GM18499 (cell line): ENCODE data around the gene SDCCAG8.

Source experiments
- ATAC-seq: cut with Tn5 transposase; IDR thresholded peaks from one replicate; pipeline ENCODE4 v1.9.1; 2021; ENCODE audit warnings: moderate number of reproducible peaks; ENCODE audit not compliant: insufficient read depth, unreplicated experiment

The SDCCAG8 gene

DNA sequence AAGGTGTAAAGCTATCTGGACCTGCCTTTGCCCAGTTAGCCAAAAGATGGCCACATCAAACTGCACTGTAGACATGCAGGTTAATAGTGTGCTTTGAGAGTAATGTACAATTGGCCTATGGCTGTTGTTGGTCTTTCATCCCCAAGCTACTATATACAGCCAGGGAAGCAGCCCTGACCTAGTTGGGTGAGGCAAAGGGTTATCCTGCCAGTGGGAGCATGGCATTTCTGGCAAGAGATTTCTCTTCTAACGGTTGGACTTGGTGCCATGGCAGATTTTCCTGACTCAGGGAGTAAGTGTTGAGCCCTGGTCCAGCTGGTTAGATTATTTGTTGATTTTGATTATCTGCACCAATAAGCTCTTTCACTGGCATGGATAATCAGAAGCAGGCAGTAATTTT, 119.8 kb downstream of the SDCCAG8 start:
- no peak for ATAC-seq

DNA sequence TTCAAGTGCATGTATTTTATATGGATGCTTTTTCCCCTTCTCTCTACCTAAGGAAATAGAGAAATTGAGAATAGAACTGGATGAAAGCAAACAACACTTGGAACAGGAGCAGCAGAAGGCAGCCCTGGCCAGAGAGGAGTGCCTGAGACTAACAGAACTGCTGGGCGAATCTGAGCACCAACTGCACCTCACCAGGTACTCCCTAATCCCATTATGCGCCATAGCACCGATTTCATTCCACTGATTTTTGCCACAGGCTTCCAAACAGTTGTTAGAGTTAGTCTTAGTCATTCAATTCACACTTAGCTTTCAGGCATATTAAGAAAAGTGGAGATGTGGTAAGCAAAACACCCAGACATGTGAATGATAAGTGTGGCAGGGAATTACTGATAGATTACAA, 122.8 kb downstream of the SDCCAG8 start:
- no peak for ATAC-seq

DNA sequence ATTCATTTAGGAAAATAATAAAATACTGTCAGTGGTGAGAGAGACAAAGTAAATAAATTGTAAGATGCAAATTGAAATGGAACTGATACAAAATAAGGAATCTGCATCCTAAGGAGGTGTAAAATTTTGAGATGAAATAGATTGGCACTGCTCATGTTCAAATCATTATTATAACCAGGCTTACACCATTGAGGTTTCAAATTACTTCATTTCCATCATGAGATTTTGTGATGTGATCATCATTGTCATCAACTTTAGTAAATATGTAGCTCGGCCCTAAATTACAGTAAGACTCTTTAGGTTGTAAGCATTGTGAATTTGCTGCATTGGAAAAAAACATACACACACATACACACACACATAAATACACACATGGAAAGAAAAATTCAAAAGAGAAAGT, 123.4 kb downstream of the SDCCAG8 start:
- ATAC-seq = no peak

DNA sequence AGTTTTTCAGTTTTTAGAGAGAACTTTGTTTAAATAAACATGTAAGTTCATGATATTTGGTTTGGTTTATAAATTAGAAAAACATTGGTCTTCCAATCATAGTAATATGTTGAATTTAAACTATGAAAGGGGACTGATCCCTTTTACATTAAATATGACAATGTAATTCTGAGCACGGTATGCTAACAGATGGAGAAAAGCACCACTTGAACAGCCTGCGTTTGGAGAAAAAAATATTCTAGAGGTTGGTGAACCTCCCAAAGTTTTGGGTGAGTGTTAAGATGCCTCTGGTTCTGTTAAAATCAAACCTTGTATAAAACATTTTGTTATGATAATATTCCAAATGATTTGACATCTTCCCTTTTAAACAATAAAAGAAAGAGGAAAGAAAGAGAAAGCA, 123.9 kb downstream of the SDCCAG8 start:
- ATAC-seq = no peak

DNA sequence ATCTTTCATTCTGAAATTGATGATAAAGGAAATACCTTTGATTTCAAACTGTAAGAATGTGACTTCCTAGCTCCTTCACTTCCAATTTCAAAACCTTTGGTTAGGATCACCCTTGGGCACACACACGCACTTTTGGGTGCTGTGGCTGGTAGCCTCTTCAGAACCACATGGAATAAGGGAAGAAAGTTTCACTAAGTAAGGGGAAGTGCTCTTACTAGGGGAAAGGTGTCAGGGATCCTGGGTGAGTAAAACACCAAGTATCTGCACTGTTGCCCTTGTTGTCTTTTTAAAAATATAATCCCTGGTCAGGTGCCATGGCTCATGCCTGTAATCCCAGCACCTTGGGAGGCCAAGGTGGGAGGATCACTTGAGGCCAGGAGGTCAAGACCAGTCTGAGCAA, 132.4 kb downstream of the SDCCAG8 start:
- no peak for ATAC-seq

DNA sequence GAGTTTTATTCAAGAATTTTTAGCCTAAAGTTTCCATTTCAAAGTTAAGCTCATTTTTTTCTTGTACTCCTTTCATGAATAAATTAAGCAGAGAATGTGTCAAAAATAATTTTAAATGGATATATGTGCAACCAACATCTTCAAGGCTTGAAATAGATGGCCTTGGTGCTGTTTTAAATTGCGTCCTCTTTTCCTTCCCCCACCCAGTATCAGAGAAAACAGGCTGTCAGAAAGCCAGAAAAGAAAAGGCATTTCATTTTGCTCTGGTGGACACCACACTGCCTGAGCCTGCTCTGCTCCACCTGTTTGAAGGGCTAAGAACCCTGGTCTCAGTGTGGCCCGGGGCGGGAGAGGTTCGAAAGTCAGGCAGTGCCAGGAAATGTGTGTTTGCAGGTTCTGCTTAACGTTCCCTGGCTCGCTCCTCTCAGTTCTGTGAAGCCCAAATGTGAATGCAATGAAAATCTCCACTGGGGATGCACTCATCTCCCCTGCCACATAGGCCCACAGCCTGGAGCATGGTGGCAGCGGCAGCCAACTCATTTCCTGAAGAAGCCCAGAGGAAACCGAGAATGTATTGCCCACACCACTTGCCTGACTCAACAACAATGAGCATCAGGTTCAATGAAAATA, 134.4 kb downstream of the SDCCAG8 start:
- no peak for ATAC-seq

DNA sequence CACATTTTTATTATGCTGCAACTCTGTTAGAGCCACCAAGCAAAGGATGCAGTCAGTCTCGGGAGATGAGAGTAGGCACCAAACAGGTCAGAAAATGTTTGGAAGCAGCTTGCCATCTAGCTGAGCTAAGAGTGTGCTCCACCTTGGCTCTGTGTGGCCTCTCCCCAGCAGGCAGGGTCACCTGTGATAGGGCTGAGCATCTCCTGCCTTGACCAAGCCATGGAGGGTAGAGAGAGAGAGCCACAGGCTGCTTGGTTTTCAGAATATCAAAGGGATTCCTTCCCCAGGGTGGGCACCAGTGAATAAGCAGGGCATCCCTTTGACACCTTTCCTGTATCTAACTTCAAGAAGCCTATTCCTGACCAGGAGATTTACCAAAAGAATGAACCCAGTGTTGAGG, 135.5 kb downstream of the SDCCAG8 start:
- no peak for ATAC-seq

DNA sequence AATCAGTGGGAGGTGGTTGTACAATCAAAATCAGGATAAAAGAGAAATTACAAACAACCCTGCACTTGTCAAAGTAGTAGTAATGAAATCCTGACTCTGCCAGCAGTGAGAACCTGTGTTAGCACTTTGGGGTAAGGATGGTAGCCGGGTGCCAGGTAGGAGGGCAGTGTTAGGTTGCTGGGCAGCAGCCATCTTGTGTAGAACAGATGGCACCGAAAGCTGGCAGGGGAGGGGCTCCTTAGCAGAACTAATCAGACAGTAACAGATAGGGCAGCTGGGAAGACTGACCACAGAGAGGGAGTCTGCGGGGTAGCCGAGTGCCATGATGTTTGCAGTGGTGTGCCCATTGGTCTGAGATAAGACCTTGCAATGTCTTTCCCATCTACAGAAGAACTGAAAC, 137.3 kb downstream of the SDCCAG8 start:
- ATAC-seq = no peak

DNA sequence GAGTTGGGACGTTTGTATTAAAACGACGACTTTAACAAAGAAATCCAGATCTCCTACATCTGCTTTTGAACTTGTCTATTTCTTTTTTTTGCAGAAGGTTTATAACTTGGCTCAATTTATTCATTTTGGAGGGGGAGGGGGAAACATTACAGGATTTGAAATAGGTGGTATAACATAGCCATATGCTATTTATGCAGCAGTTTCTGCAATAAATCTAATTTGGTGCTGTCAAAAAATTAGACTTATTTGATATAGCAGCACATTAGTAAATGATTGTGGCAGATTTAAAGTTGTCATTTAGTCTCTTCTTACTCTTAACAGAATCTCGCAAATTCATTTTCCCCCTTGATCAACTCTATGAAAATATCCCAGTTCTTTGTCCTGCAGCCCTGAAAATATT, 138.2 kb downstream of the SDCCAG8 start:
- ATAC-seq = no peak

DNA sequence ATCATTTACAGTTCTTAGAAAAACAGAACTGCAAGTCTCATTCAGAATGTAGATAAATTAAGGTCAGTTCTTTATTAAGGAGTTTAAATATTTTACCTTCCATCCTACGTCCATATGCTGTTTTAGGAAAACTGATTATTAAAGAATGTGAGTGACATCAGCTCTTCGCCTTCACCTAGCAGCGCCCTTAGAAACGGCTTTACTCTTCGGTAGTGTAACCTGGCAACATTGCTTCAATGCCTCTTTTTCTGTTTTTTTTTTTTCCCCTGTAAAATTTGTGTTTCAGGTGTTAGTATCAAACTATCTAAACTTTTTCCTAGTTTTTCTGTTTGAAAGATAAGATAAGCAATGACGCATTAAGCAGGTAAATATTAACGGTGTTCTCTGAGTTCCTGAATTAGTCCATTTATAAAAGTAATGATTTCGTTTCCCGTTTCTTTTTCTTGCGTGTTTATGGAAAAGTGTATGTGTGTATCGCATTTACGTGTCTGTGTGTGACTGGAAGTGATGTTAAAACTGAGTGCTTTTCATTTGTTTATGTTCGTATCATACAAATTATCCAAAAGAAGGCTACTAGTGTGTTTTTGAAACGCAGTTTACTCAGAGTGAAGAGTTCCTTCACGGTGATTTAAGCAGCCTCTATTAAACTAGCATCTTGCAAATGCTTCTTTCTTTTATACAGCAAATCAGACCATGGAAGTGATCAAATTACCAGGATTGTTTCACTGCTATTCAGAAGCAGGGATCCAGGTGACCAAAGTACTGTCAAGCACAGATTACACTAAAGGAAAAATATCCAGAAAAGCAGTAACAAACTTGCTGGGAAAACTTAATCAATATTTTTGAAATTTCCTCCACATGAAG, 139.0 kb downstream of the SDCCAG8 start:
- no peak for ATAC-seq

DNA sequence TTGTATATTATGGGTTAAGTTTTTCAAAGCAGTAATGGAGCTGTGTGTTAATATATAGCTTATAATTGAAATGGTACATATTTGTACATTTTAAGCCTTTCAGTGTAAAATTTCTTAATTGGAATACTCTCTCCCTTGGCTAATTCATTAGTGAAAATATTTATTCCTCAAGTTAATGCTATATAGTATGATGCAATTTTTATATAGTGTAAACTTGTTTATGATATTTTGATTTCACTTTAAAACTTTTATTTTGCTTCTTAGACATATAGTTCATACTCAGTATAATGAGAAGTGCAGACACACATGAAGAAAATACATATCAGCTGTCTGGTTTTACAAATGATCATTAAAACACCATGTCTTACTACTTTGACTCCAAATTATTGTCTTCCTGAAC, 140.6 kb downstream of the SDCCAG8 start:
- ATAC-seq = no peak

DNA sequence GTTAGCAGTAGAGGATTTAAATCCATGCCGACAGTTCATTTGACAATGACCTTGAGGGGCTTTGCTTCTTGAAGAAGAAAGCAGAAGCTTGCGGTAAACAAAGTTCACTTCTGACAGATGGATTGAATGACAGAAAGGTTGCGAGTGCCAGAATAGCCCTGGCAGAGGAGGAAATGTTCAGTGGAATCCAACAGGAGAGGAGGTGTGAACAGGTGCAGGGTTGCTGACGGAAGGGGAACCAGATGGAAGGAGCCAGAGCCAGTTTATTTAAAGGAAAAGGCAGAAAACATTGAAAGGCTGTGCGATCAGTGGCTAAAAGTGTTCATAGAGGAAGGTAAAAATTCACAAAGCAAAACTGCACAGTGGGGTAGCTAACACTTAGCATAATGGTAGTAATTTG, 141.0 kb downstream of the SDCCAG8 start:
- no peak for ATAC-seq

DNA sequence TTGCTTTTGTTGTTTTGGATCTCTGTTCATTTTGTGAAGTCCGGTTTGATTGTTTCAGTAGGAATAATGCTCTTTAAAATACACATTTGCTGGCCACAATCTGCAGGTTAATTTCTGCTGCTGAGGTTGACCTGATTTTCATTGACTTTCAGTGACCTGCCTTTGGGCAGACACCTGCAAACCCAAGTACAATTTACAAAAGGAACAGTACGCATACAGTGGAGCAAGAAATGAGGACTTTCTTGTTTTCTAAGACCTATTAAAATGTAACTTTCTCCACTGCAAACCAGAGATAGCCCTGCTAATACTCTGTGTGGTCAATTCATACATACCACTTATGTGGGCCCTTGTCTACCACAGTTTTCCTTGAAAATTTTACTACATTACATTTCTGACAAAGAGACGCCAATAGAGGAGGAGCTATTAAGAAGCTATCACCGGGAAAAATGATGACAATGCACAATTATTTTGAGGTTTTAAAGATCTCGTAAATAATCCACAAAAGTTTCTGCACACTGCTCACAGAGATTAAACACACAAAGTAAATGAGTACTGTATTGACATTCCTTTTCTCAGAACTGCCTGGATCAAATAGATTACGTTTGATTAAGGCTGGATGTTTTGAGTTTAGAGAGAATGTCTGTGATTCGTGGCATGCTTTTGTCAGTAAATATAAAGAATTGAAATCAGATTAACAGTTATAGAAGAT, 141.9 kb downstream of the SDCCAG8 start:
- ATAC-seq = no peak

DNA sequence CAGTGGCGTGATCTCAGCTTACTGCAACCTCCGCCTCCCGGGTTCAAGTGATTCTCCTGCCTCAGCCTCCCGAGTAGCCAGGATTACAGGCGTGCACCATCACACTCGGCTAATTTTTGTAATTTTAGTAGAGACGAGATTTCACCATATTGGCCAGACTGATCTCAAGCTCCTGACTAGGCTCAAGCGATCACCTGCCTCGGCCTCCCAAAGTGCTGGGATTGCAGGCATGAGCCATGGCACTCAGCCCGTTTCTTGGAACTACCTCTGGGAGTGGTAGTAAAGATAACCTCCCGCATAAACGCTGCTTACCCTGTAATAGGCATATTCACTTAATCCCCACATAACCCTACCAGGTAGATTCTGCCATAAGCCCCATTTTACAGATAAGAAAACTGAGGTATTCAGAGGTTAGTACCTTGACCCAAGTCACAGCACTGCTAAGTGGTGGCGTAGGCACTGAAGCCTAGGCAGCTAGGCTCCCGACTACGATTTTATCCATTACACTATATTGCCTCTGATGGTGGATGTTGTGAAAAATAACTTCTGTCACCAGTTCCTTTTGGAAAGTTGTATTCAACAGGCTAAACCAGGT, 143.8 kb downstream of the SDCCAG8 start:
- no peak for ATAC-seq

DNA sequence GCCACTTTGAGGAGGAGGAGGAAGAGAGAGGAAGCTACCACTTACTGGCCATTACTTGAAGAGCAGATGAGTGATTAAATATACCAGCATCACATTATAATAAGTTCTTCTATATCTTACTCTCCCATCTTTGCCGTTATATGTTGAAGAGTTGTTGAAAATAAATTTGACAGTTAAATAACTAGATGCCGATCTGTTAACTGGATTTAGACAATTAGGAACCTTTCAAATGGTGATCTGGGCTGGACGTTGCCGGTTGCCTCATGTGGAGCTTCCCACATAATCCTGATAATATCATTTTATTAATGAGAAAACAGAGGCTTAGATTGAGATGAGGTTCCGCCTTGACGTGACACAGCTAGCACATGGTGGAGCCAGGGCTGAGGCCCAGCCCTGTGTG, 147.0 kb downstream of the SDCCAG8 start:
- ATAC-seq = no peak

DNA sequence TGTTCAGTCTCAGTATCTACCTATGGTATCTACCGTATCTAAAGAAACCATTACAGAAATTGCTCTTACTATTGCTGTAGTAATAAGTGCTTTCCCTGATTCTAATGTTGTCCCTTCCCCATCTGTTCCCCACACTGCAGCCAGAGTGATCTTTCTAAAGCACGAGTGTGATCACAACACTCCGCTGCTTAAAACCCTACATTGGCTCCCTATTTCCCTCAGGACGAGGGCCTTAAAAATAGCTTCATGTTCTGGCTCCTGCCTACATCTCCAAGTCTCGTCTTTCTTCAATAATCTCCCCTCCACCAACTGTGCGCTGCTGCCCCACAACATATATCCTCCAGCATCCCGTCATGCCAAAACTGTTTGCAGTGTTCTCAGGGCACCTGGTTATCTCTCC, 150.6 kb downstream of the SDCCAG8 start:
- ATAC-seq = no peak

DNA sequence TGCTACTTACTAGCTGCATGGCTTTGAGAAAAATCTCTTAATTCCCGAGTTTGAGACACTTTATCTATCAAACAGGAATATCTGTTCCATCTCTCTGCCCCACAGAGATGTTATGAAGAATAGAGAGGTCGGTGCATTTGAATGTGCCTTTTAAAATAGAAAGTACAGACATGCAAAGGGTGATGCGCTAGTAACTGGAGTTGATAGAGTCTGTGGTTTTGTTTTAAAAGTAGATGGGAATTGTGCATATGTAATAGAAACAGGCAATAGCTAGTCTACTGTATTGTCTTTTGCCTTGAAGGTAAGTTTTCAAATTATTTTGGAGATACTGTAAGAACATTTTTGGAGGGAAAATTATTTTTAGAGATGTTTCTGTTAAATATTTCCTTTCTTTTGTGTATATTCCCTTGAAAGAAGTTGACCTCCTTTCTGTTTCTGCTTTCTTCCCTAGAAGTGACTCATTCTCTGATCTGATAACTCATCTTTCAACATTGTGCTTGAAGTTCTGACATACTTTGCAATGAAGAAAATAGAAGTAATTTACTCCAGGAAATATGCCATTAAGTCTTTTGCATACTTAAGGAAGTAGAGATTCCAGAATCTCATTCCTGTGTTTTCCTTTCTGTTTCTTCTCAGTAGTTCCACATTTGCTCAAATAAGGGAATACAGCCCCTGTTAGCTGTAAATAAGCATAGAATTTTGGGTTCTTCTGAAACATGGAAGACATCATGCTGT, 151.6 kb downstream of the SDCCAG8 start:
- ATAC-seq = no peak

DNA sequence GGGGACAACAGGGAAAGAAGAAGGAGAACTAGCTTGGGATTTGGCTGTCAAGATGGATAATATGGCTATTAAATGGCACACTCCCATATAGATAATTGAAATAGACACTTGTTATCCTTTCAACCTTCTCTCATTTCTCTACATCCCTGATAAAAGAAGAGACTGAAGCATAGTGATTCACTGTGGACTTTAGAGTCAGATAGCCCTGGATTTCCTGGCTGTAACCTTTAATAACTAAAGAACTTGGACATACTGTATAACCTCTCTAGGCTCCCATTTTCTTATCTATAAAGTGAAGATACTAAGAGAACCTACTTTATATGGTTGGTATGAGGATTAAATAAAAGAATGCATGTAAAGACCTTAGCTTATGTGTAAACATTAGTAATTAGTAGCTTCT, 152.6 kb downstream of the SDCCAG8 start:
- ATAC-seq = no peak

DNA sequence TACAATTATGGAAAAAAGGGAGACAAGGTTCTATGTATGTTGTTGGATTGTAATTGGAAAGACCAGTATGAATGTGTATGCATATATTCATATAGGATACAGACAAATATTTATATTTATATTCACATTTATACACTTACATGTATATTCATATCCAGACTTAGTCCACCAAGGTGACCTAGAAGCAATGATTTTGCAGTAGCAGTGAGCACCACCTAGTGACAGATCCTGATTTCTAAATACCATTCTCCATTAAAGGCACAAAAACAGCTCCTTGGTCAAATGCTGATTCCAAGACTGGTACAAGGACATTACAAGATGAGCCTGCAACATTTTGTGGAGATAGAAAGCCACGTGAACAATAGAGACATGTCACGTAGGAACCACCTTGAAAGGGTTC, 153.4 kb downstream of the SDCCAG8 start:
- no peak for ATAC-seq

DNA sequence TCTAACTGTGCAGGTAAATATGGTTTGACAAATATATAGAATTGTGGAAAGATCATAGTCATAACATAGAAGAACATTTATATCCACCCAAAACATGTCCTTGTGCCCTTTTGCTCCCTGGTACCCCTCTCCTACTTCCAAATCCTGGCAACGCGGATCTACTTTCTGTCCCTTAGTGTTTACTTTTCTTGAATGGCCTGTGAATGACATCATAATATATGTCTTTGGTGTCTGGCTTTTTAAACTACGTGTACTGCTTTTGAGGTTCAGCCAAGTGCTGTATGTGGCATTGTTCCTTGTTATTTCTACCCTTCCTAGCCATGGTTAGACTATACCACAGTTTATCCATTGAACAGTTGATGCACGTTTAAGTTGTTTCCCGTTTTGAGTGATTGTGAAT, 155.6 kb downstream of the SDCCAG8 start:
- no peak for ATAC-seq
